GM19043 (cell line): Measurements from ENCODE around the gene LRBA.
"Not testable (repeated sequence)": the region's sequence is repeated elsewhere in the genome, so short reads cannot be mapped to it uniquely, and the experiment has no call there.

ENCODE experiments used
- ATAC-seq: cut with Tn5 transposase; IDR thresholded peaks from one replicate; pipeline ENCODE4 v1.9.1; 2021; ENCODE audit warnings: low read depth; ENCODE audit not compliant: unreplicated experiment

LRBA gene

DNA sequence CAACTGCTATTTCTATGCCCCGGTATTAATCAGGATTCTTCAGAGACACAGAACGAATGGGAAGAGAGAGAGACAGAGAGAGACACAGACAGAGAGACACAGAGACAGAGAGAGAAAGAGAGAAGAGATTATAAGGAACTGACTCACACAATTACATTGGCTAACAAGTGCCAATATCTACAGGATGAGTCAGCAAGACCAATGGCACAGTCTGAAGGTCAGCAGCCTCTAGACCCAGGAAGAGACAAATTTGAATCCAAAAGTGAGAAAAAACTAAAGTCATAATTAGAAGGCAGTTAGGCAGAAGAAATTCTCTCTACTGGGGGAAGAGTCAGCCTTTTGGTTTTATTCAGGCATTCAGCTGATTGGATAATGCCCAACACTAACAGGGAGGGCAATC is 245.8 kb downstream of the LRBA start:
- no peak for ATAC-seq

DNA sequence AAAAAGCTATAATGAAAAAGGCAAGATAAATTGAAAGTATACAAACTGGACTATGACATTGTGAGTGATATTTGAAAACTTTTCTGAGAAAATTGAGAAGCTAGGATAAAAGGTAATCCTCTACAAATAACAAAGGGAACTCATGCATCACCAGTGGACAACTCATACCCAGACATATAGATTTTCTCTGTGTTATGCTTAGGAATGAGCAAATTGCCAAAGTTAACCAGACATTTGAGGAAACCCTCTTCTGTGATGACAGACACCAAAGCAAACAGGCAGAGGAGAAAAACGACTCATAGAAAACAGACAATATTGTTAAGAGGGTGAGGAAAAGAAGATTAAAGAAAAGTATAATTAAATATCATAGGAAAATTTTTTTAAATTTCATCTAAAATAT is 246.6 kb downstream of the LRBA start:
- no peak for ATAC-seq

DNA sequence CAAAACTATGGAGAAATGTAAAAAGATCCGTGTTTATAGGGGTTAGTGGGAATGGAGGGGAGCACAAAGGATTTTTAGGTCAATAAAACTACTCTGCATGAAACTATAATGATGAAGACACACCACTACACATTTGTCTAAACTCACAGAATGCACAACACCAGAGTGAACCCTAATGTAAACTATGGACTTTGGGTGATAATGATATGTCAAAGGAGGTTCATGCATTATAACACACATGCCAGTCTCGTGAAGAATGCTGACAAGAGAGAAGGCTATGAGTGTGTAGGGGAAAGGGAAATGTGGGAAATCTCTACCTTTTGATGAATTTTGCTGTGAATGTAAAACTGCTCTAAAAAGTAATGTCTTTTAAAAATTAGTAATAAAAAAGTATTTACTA is 249.9 kb downstream of the LRBA start:
- no peak for ATAC-seq

DNA sequence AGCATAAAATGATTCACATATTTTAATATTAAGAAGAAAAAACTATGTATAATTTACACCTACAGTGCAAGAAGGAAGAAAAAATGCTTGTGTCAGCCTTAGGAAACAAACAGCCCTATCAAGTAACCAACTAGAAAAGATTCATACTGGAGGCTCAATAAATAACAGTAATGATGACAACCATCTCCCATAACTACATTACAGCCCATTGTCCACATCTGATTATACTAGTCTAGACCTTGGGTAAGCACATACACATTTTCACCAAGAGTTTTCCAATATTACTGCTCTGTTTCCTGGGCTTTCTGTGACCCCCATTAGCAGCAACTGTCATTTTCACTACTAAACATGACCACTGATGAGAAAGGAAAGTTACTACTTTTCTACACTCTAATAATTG is 263.4 kb downstream of the LRBA start:
- no peak for ATAC-seq

DNA sequence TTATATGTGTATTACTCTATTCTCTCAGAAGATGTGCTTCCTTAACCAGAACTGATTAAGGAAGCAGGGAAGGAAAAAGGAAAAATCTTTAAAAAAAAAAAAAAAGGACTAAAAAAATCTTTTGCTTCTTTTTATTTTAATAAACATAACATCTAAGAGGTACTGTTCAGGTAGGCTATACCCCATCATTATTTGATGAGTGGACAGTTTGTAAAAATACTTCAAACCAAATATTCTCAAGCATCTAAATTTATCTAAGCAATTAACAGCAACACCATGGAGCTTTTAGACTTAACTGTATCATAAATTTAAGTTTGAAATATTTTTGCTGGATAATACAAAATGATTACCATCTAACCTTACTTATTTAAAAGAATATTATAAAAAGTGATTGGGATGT is 264.3 kb downstream of the LRBA start:
- no peak for ATAC-seq

DNA sequence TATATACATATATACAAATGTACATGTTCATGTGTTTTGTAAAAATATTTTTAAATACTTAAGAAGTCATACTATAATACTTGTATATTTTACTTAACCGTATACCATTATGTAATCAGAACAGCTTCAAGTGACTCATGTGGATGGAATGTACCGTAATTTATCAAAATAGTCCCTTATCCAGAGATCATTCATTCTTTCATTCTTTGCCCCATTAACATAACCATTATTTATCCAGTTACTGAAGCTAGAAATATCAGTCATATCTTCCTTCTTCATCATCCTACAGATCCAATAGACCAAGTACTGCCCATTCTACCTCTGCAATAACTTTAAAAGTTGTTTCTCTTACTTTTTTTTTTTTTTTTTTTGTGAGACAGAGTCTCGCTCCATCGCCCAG is 268.9 kb downstream of the LRBA start:
- no peak for ATAC-seq

DNA sequence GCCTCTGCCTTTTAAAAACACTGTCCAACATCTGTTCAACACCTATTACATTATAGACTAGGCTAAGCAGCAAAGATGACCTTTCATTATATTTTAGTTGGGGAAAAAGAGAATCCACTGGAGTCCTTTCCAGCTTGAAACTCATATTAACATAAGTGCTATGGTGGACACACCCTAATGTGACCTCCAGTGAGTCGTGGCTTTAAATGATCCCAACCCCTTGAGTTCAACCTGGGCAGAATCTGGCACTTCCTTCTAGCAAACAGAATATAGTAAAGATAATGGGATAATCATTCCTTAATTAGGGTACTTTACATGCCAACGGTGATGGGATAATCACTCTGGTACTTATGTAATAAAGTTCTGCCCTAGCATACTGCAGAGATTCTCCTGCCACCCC is 270.5 kb downstream of the LRBA start:
- ATAC-seq = no peak

DNA sequence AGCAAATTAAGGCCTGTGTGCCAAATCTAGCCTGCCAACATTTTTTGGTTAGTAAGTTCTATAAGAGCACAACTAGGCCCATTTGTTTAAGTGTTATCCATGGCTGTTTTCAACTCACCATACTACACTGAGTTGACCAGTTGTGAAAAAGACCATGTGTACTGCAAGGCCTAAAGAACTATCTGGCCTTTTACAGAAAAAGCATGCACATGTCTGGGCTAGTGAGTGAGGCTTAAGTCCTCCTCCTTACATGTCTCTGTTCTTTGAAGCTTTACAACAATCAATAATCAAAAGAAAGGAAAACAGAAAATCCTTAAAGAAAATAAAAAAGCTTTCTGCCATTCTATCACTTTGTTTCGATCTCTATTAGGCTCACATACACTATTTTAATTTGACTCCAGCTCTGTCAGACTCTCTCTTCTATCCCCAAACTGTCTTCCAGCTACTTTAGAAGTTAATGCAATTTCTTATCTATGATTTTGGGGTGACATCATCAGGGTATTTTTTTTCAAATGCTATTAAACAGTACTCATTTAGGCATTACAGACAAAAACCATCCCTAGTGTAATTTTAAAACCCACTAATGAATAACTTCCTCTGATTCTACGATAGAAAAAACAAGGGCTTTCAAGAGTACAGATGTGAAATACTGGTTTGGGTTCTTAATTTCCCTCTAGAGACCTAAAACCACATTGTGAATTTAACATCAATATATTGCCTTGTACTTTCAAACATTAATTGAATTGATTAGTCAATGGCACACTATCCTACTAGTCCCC is 271.3 kb downstream of the LRBA start:
- ATAC-seq = no peak

DNA sequence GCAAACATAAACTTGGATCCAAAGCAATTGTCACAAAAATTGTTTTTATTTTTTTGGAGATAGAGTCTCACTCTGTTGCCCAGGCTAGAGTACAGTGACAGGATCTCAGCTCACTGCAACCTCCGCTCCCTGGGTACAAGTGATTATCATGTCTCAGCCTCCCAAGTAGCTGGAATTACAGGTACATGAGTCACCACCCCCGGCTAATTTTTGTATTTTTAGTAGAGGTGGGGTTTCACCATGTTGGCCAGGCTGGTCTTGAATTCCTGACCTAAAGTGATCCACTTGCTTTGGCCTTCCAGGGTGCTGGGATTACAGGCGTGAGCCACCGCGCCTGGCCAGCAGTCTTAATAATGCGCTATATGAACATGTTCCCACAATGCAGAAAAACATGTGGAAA is 272.2 kb downstream of the LRBA start:
- ATAC-seq = not testable (repeated sequence)

DNA sequence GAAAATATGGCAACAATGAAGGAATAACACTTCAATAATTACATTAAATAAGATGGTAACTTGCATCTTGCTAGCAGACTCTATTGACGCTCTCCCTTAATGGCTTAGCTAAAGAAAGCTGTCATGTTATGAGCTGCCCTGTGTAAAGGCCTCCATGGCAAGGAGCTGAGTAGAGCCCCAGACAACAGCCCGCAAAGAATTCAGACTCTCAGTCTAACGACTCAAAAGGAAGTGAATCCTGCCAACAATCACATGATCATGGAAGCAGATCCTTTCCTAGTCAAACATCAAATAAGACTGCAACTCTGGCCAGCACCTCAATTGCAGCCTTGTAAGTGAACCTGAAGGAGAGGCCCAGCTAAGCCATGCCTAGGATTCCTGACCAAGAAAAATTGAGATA is 275.5 kb downstream of the LRBA start:
- ATAC-seq = no peak

DNA sequence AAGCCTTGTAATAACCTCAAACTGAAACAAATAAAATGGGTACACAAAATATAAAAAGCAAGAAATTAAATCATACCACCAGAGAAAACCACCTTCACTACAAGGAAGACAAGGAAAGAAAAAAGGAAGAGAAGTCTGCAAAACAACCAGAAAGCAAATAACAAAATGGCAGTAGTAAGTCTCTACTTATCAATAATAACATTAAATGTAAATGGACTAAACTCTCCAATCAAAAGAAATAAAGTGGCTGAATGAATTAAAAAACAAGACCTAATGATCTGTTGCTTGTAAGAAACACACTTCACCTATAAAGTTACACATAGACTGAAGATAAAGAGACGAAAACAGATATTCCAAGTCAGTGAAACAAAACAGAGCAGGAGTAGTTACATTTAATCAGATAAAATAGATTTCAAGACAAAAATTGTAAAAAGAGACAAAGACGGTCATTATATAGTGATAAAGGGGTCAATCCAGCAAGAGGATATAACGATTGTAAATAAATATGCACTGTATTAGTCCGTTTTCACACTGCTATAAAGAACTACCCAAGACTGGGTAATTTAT is 289.0 kb downstream of the LRBA start:
- no peak for ATAC-seq

DNA sequence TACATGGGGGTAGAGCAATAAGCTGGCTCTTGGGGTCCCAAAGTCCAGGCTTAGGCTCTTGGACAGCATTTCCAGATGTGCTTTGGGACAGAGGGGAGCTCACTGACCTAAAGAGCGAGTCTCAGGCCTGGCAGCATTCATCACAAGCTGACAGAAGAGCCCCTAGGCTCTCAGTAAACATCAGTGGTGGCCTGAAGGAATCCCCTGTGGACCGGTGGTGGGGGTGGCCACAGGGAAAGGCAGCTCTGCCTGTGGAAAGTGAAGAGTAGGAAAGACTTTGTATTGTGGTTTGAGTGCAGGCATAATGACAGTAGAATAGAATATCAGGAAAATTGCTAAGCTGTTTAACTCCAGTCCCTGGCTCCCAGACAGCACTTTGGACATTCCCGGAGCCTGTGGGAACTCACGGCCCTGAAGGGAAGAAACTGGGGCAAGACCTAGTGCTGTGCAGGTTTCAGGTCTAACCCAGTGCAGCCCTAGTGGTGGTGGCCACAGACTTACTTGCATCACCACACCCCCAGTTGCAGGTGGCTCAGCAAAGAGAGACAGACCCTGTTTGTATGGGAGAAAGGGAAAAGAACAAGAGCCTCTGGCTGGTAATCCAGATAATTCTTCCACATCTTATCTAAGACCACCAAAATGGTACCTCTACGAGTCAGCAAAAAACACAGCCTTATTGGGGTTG is 291.2 kb downstream of the LRBA start:
- no peak for ATAC-seq

DNA sequence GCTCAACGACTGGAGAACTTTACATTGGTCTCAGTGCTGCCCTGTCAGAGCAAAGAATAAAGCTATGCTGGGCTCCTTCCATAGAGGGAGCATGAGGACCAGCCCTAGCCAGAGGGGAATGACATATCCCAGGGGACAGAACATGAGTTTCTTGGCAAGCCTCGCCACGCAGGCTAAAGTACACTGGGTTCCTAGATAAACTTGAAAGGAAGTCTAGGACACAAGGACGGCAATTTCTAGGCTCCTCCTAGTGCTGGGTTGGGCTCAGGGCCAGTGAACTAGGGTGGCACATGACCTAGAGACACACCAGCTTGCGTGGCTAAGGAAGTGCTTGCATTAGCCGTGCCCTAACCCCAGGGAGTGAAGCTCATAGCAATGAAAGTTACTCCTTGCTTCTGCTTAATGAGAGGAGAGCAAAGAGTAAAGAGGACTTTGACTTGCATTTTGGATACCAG is 292.1 kb downstream of the LRBA start:
- no peak for ATAC-seq

DNA sequence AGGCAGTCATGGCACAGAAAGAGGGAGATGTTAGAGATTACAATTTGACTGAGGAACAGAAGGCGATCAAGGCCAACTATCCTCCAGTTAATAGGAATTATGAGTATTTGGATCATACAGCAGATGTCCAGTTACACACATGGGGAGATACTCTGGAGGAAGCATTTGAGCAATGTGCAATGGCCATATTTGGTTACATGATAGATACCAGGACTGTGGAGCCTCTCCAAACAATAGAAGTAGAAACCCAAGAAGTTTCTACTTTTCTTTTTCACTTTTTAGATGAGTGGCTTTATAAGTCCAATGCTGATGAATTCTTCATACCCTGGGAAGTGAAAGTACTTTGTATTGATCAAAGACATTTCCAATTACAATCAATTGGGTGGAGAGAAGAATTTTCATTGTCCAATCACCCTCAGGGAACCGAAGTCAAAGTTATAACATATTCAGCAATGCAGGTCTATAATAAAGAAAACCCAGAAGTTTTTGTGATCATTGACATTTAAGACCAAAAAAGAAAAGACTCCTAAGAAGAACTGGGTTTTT is 294.0 kb downstream of the LRBA start:
- peak; percentile 66 for ATAC-seq

DNA sequence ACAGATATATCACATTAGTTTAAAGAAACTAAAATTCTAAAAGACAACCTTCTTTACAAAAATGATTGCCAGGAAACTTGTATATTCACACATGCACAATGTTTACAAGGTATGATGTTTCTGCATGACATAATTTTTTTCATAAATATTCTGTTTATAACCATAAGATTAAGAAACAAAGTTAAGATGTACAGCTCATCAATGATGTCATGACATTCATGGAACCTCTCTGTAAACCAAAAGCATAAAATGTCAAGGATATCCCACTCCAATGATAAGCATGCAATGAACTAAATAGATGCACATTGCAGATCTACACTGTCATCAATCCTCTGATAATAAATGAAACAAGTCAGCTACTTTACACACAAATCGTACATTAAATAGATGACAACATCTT is 297.1 kb downstream of the LRBA start:
- ATAC-seq = no peak

DNA sequence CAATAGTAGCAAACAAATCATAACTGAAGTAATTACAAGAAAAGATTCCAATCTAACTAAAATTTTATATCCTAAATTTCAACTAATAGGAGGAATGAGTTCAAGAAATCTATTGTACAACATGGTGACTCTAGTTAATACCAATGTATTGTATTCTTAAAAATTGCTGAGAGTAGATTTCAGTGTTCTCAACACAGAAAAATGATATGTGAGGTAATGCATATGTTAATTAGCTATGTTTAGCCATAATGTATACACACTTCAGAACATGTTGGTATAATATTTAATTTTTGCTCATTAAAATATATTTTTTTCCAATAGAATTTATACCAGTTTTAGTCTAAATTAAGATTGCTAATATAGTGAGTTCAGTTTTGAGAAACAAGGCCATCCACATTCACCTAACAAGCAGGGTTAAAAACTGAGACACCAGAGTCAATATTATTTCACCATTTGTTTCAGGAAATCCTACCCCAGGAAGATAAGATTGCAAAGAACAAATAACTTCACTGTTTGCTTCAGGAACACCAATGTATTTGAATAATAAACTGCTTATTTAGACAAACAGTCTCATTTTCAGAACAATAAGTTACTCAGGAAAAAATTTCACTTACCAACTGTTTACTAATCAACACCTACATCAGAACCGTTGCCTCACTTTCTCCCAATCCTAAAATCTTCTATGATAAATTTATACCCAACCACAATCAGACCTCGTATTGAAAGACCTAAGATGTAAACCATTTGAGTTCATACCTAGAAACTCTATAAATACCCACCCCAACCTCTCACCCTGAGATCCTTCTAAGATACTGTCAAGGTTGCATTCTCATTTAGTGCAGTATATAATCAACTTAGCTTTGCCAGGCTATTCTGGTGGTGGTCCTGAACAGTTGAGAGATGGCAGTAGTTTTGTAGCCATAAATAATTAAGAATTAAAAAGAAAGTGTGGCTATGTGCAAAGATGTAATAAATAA is 300.3 kb downstream of the LRBA start:
- no peak for ATAC-seq

DNA sequence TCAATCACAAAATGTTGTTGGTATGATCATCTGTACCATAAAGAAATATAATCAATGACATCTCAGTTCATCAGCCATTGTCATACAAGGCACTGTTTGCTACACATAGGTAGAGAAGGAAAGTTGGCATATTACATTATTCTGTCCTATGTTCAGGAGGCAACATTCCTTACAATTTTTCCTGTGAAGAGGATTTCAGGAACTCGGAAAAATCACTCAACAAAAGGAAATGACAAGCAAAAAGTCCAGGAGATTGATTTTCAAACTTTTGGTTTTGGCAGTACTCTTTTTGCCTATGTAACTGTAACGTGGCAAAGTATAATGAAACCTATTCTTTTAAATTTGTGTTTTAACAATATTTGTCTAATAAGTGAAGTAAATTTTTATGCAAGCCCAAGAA is 301.8 kb downstream of the LRBA start:
- ATAC-seq = no peak

DNA sequence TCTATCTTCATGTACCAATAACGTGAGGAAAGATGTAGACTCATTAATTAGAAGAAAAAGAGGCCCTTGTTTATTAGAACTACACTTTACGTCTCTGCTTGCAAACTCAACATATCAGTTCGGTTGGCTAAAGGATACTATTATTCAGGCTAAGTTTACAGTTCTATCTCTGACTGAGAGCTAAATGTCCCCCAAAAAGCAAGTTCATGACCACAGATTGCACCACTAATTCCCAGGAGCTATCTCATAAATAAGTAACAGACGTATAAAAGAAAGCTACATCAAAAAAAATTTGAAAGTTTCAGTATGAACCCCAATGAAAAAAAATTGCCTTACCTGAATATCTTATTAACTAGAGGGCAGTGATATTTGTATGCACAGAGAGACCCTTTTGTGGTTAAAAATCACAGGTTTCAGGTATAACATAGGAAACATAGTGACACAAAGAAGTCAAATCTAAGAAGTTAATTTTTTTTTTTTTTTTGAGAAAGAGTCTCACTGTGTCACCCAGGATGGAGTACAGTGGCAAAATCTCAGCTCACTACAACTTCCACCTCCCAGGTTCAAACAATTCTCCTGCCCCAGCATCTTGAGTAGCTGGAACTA is 304.2 kb downstream of the LRBA start:
- ATAC-seq = no peak

DNA sequence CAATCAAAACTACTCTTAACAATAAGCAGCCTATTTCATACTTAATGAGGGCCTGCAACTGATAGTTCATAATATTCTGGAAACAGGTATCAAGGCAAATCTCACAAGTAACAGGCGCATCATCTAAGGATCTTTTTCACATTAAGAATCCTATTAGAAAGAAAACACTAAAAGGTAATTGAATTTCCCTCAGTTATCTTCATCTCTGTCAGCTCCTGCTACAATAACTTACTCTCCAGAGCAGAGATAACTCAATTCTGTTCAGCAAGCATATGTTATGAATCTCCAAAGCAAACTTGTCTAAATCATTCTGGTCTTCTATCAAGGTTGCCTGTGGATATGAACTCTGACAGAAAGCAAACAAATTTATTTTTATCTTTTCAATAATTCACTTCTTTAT is 307.1 kb downstream of the LRBA start:
- ATAC-seq = no peak

DNA sequence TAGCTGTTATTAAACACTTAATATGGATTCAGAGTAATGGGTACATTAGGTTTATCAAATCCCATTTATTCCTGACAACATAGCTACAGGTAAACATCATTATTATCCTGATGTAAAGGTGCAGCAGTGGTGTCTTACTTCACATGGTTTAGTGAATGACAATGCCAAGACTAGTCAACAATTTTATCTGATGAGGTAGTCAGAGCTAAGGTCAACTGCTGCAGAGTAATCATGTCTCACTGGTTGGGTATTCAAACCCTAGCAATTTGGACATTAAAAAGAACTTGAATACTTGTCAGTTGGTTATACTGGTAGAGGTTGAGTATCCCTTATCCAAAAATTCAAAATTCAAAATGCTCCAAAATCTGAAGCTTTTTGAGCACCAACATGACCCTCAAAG is 315.5 kb downstream of the LRBA start:
- ATAC-seq = no peak
